ENCODE data around the gene RAP2A. TPM values are rescaled to one million over a fixed set of nuclear protein-coding genes. Genes with fewer than 3 reads are reported as not detected.
A peak's percentile ranks its signal among the peaks of the same experiment; 100 is the strongest.

The RAP2A gene
- total RNA-seq, 1 donor from 2014 or later = 31.3 TPM

GRCh38 chr13:97440598-97441170 is 6.7 kb downstream of the RAP2A start:
- no peak for DNase-seq (ENCODE audit: low spot score in 2 of 2, unreplicated experiment in 2 of 2)
- H3K27ac Mint-ChIP-seq = no peak overlapping the region
- H3K27me3 Mint-ChIP-seq (ENCODE audit: low read depth) = no peaks in the 10 kb centered on the region
- H3K9me3 Mint-ChIP-seq = no peaks in the 10 kb centered on the region
- TF ChIP-seq CTCF (IDR thresholded peaks at IDR 0.05; ENCODE audit: unreplicated experiment) = no peak
- H3K4me3 Mint-ChIP-seq = no peak overlapping the region
- peaks cover 18% of the 10 kb centered on the region for H3K4me1 Mint-ChIP-seq
- H3K36me3 Mint-ChIP-seq = peaks cover 3% of the 10 kb centered on the region

GRCh38 chr13:97441368-97441767 is 7.4 kb downstream of the RAP2A start:
- peaks cover 3% of the 10 kb centered on the region for H3K36me3 Mint-ChIP-seq
- DNase-seq (ENCODE audit: low spot score in 2 of 2, unreplicated experiment in 2 of 2) = no peak
- no peak overlapping the region for H3K4me3 Mint-ChIP-seq
- no peaks in the 10 kb centered on the region for H3K27me3 Mint-ChIP-seq (ENCODE audit: low read depth)
- no peaks in the 10 kb centered on the region for H3K9me3 Mint-ChIP-seq
- H3K27ac Mint-ChIP-seq = peak overlapping the region; percentile 38
- TF ChIP-seq CTCF (IDR thresholded peaks at IDR 0.05; ENCODE audit: unreplicated experiment) = no peak
- peaks cover 16% of the 10 kb centered on the region for H3K4me1 Mint-ChIP-seq

GRCh38 chr13:97445522-97446187 is 11.7 kb downstream of the RAP2A start:
- DNase-seq (ENCODE audit: low spot score in 2 of 2, unreplicated experiment in 2 of 2) = no peak
- peak overlapping the region; percentile 14 for H3K27ac Mint-ChIP-seq

GRCh38 chr13:97446448-97446847 is 12.5 kb downstream of the RAP2A start:
- no peak for TF ChIP-seq CTCF (IDR thresholded peaks at IDR 0.05; ENCODE audit: unreplicated experiment)
- Mint-ChIP-seq H3K4me1 (peaks cover 29% of the 10 kb centered on the region), H3K27ac (peak overlapping the region; percentile 14), H3K36me3 (peaks cover 8% of the 10 kb centered on the region), H3K9me3 (no peaks in the 10 kb centered on the region), H3K4me3 (no peak overlapping the region), H3K27me3 (ENCODE audit: low read depth) (no peaks in the 10 kb centered on the region)
- DNase-seq (ENCODE audit: low spot score in 2 of 2, unreplicated experiment in 2 of 2) = no peak

More at GRCh38 chr13:97445522-97446187, 11.7 kb downstream of the RAP2A start:
- Mint-ChIP-seq H3K27me3 (ENCODE audit: low read depth) (no peaks in the 10 kb centered on the region), H3K4me1 (peaks cover 29% of the 10 kb centered on the region), H3K9me3 (no peaks in the 10 kb centered on the region), H3K36me3 (peaks cover 6% of the 10 kb centered on the region), H3K4me3 (no peak overlapping the region)
- no peak for TF ChIP-seq CTCF (IDR thresholded peaks at IDR 0.05; ENCODE audit: unreplicated experiment)

GRCh38 chr13:97448503-97449251 is 14.7 kb downstream of the RAP2A start:
- TF ChIP-seq CTCF (IDR thresholded peaks at IDR 0.05; ENCODE audit: unreplicated experiment) = no peak
- no peak for DNase-seq (ENCODE audit: low spot score in 2 of 2, unreplicated experiment in 2 of 2)
- peak overlapping the region; percentile 57 for H3K27ac Mint-ChIP-seq
- peaks cover 24% of the 10 kb centered on the region for H3K36me3 Mint-ChIP-seq
- H3K4me3 Mint-ChIP-seq = no peak overlapping the region
- H3K27me3 Mint-ChIP-seq (ENCODE audit: low read depth) = no peaks in the 10 kb centered on the region
- peaks cover 26% of the 10 kb centered on the region for H3K4me1 Mint-ChIP-seq
- peaks cover 6% of the 10 kb centered on the region for H3K9me3 Mint-ChIP-seq

All from mesothelial cell of epicardium (in vitro differentiated cells).